ENCODE measurements around the gene C3orf20. TPM values are rescaled to one million over a fixed set of nuclear protein-coding genes. Genes with fewer than 3 reads are reported as not detected.
A peak's percentile ranks its signal among the peaks of the same experiment; 100 is the strongest.
"Not testable (repeated sequence)": the region's sequence is repeated elsewhere in the genome, so short reads cannot be mapped to it uniquely, and the experiment has no call there.

C3orf20 gene
- total and polyA plus RNA-seq, 4 experiments from 2014 or later: 0.38 to 0.44 TPM; not detected in 2

GRCh38 chr3:14808502-14809266 is 133.7 kb downstream of the C3orf20 start:
- DNase-seq: no peak
- Mint-ChIP-seq H3K27ac (no peak overlapping the region), H3K36me3 (no peaks in the 10 kb centered on the region), H3K9me3 (peaks cover 0 to 2% (median 0%) of the 10 kb centered on the region in 8 donors), H3K4me1 (peaks cover 1 to 6% (median 4%) of the 10 kb centered on the region in 4 donors), H3K4me3 (peak overlapping the region in 1 of 8 donors; percentile 24), H3K27me3 (peaks cover 34 to 41% of the 10 kb centered on the region in 2 donors)
- POLR2A ChIA-PET (ENCODE audit: partially characterized antibody): no interaction called here
- Histone ChIP-seq H3K36me3 (ENCODE audit: insufficient read depth, low read length) (no peaks in the 10 kb centered on the region), H3K4me1 (ENCODE audit: insufficient read depth, low read length) (no peaks in the 10 kb centered on the region), H3K9me3 (ENCODE audit: control insufficient read depth in 1 of 2, low read length in 2 of 2) (no peaks in the 10 kb centered on the region), H3K27me3 (ENCODE audit: insufficient read depth, low read length) (peaks cover 24% of the 10 kb centered on the region), H3K4me3 (ENCODE audit: low read length in 2 of 2) (no peak overlapping the region), H3K27ac (ENCODE audit: low read depth, low read length) (no peak overlapping the region)
- intact Hi-C loops (cut with micrococcal nuclease): no loop called here
- CTCF ChIA-PET (ENCODE audit: partially characterized antibody): no interaction called here

- H3K27ac Mint-ChIP-seq; H3K36me3 ChIP-seq (ENCODE audit: insufficient read depth, low read length); H3K9me3 ChIP-seq (ENCODE audit: control insufficient read depth in 1 of 2, low read length in 2 of 2); DNase-seq; intact Hi-C loops (cut with micrococcal nuclease); H3K4me3 Mint-ChIP-seq; H3K4me3 ChIP-seq (ENCODE audit: low read length in 2 of 2); H3K36me3 Mint-ChIP-seq; H3K9me3 Mint-ChIP-seq; H3K4me1 ChIP-seq (ENCODE audit: insufficient read depth, low read length); POLR2A ChIA-PET (ENCODE audit: partially characterized antibody); CTCF ChIA-PET (ENCODE audit: partially characterized antibody); H3K27ac ChIP-seq (ENCODE audit: low read depth, low read length); H3K4me1 Mint-ChIP-seq: not testable (repeated sequence)
- peaks cover 37 to 39% of the 10 kb centered on the region in 2 donors for H3K27me3 Mint-ChIP-seq
- peaks cover 24% of the 10 kb centered on the region for H3K27me3 ChIP-seq (ENCODE audit: insufficient read depth, low read length)
Observed at GRCh38 chr3:14809611-14810010, 134.7 kb downstream of the C3orf20 start.

- H3K9me3 Mint-ChIP-seq: no peaks in the 10 kb centered on the region
- ChIA-PET CTCF (ENCODE audit: partially characterized antibody) (no interaction called here), POLR2A (ENCODE audit: partially characterized antibody) (no interaction called here)
- H3K4me1 ChIP-seq (ENCODE audit: insufficient read depth, low read length): no peaks in the 10 kb centered on the region
- H3K4me3 Mint-ChIP-seq: peak overlapping the region in 1 of 8 donors; percentile 14
- H3K36me3 ChIP-seq (ENCODE audit: insufficient read depth, low read length): no peaks in the 10 kb centered on the region
- no peak overlapping the region for H3K27ac Mint-ChIP-seq
- peaks cover 24% of the 10 kb centered on the region for H3K27me3 ChIP-seq (ENCODE audit: insufficient read depth, low read length)
- no peaks in the 10 kb centered on the region for H3K36me3 Mint-ChIP-seq
- no peak overlapping the region for H3K4me3 ChIP-seq (ENCODE audit: low read length in 2 of 2)
- no peak overlapping the region for H3K27ac ChIP-seq (ENCODE audit: low read depth, low read length)
- peaks cover 1 to 6% (median 4%) of the 10 kb centered on the region in 4 donors for H3K4me1 Mint-ChIP-seq
- no peak for DNase-seq
- H3K27me3 Mint-ChIP-seq: peaks cover 37 to 42% of the 10 kb centered on the region in 2 donors
- H3K9me3 ChIP-seq (ENCODE audit: control insufficient read depth in 1 of 2, low read length in 2 of 2): no peaks in the 10 kb centered on the region
- intact Hi-C loops (cut with micrococcal nuclease): no loop called here
Observed at GRCh38 chr3:14810070-14810791, 135.3 kb downstream of the C3orf20 start.

GRCh38 chr3:14810801-14811661 is 136.1 kb downstream of the C3orf20 start:
- H3K36me3 ChIP-seq (ENCODE audit: insufficient read depth, low read length): no peaks in the 10 kb centered on the region
- H3K9me3 ChIP-seq (ENCODE audit: control insufficient read depth in 1 of 2, low read length in 2 of 2): no peaks in the 10 kb centered on the region
- H3K4me1 ChIP-seq (ENCODE audit: insufficient read depth, low read length): no peaks in the 10 kb centered on the region
- DNase-seq: no peak
- POLR2A ChIA-PET (ENCODE audit: partially characterized antibody): interaction anchor here (0.6 kb wide), 1 partner anchor 105 kb away, joined by 3 read pairs; no protein-coding TSS in a partner anchor
- Mint-ChIP-seq H3K9me3 (no peaks in the 10 kb centered on the region), H3K27me3 (peaks cover 41 to 43% of the 10 kb centered on the region in 2 donors), H3K4me3 (peak overlapping the region in 4 of 8 donors; percentile 20 to 43 (median 33)), H3K27ac (no peak overlapping the region), H3K36me3 (no peaks in the 10 kb centered on the region), H3K4me1 (peaks cover 1 to 6% (median 4%) of the 10 kb centered on the region in 4 donors)
- intact Hi-C loops (cut with micrococcal nuclease): no loop called here
- no peak overlapping the region for H3K27ac ChIP-seq (ENCODE audit: low read depth, low read length)
- peaks cover 24% of the 10 kb centered on the region for H3K27me3 ChIP-seq (ENCODE audit: insufficient read depth, low read length)
- H3K4me3 ChIP-seq (ENCODE audit: low read length in 2 of 2): no peak overlapping the region
- CTCF ChIA-PET (ENCODE audit: partially characterized antibody): no interaction called here

- Mint-ChIP-seq H3K9me3 (peaks cover 0 to 2% (median 0%) of the 10 kb centered on the region in 8 donors), H3K27ac (no peak overlapping the region), H3K4me1 (peaks cover 1 to 6% (median 4%) of the 10 kb centered on the region in 4 donors), H3K27me3 (peaks cover 40 to 47% of the 10 kb centered on the region in 2 donors), H3K4me3 (peak overlapping the region in 1 of 8 donors; percentile 4), H3K36me3 (no peaks in the 10 kb centered on the region)
- POLR2A ChIA-PET (ENCODE audit: partially characterized antibody): no interaction called here
- Histone ChIP-seq H3K27me3 (ENCODE audit: insufficient read depth, low read length) (peaks cover 24% of the 10 kb centered on the region), H3K4me1 (ENCODE audit: insufficient read depth, low read length) (no peaks in the 10 kb centered on the region), H3K27ac (ENCODE audit: low read depth, low read length) (no peak overlapping the region), H3K36me3 (ENCODE audit: insufficient read depth, low read length) (no peaks in the 10 kb centered on the region), H3K9me3 (ENCODE audit: control insufficient read depth in 1 of 2, low read length in 2 of 2) (no peaks in the 10 kb centered on the region), H3K4me3 (ENCODE audit: low read length in 2 of 2) (no peak overlapping the region)
- CTCF ChIA-PET (ENCODE audit: partially characterized antibody): no interaction called here
- DNase-seq: no peak
- intact Hi-C loops (cut with micrococcal nuclease): no loop called here
Observed at GRCh38 chr3:14811684-14812083, 136.7 kb downstream of the C3orf20 start.

GRCh38 chr3:14812196-14812790 is 137.4 kb downstream of the C3orf20 start:
- peaks cover 39 to 48% of the 10 kb centered on the region in 2 donors for H3K27me3 Mint-ChIP-seq
- ChIA-PET CTCF (ENCODE audit: partially characterized antibody) (no interaction called here), POLR2A (ENCODE audit: partially characterized antibody) (no interaction called here)
- Histone ChIP-seq H3K27me3 (ENCODE audit: insufficient read depth, low read length) (peaks cover 24% of the 10 kb centered on the region), H3K9me3 (ENCODE audit: control insufficient read depth in 1 of 2, low read length in 2 of 2) (no peaks in the 10 kb centered on the region), H3K4me3 (ENCODE audit: low read length in 2 of 2) (no peak overlapping the region), H3K4me1 (ENCODE audit: insufficient read depth, low read length) (no peaks in the 10 kb centered on the region), H3K36me3 (ENCODE audit: insufficient read depth, low read length) (no peaks in the 10 kb centered on the region), H3K27ac (ENCODE audit: low read depth, low read length) (no peak overlapping the region)
- no peak overlapping the region for H3K27ac Mint-ChIP-seq
- H3K36me3 Mint-ChIP-seq: no peaks in the 10 kb centered on the region
- peaks cover 0 to 2% (median 0%) of the 10 kb centered on the region in 8 donors for H3K9me3 Mint-ChIP-seq
- H3K4me1 Mint-ChIP-seq: peaks cover 1 to 6% (median 4%) of the 10 kb centered on the region in 4 donors
- DNase-seq: no peak
- H3K4me3 Mint-ChIP-seq: no peak overlapping the region
- intact Hi-C loops (cut with micrococcal nuclease): no loop called here
